GM23338 (cell line): ENCODE data around the gene ZNF678. TPM values are rescaled to one million over a fixed set of nuclear protein-coding genes. Genes with fewer than 3 reads are reported as not detected.

ENCODE experiments used
- ATAC-seq: fragments of 200-7000 bp; cut with Tn5 transposase; 3 replicates; pipeline ENCODE4 v1.9.1; 2020
- DNase-seq: peaks from one replicate; pipeline ENCODE4 v3.0.0-alpha.2; 2015; ENCODE audit warnings: low spot score
- H2AFZ ChIP-seq: fragments of 200-600 bp; sonication (generic); 2 replicates; pipeline ENCODE4 v1.8.0; 2016; ENCODE audit warnings: antibody characterized with exemption, mild to moderate bottlenecking, moderate library complexity
- H3F3A ChIP-seq: fragments of 200-600 bp; sonication (generic); replicated peaks from 2 replicates; pipeline ENCODE4 v1.8.0; 2017; ENCODE audit warnings: antibody characterized with exemption, mixed run types, low read depth
- H3K27ac ChIP-seq: fragments of 200-600 bp; sonication (generic); 2 replicates; pipeline ENCODE4 v1.6.1; 2016; ENCODE audit warnings: low read depth
- H3K27me3 ChIP-seq: fragments of 200-600 bp; sonication (generic); 2 replicates; pipeline ENCODE4 v1.8.0; 2016; ENCODE audit warnings: mild to moderate bottlenecking, mixed run types, moderate library complexity; ENCODE audit not compliant: insufficient read depth
- H3K36me3 ChIP-seq: fragments of 200-600 bp; sonication (generic); 2 replicates; pipeline ENCODE4 v1.8.0; 2016; ENCODE audit warnings: mild to moderate bottlenecking; ENCODE audit not compliant: insufficient read depth
- H3K4me1 ChIP-seq: fragments of 200-600 bp; sonication (generic); 2 replicates; pipeline ENCODE4 v1.8.0; 2016; ENCODE audit warnings: mild to moderate bottlenecking, moderate library complexity; ENCODE audit not compliant: insufficient read depth
- H3K4me2 ChIP-seq: fragments of 200-600 bp; sonication (generic); 2 replicates; pipeline ENCODE4 v1.7.1; 2017; ENCODE audit warnings: mixed run types
- H3K4me3 ChIP-seq: fragments of 200-600 bp; sonication (generic); 2 replicates; pipeline ENCODE4 v1.6.1; 2016; ENCODE audit warnings: mixed run types
- H3K79me2 ChIP-seq: fragments of 200-600 bp; sonication (generic); replicated peaks from 2 replicates; pipeline ENCODE4 v1.8.0; 2017; ENCODE audit warnings: mild to moderate bottlenecking; ENCODE audit not compliant: insufficient read depth
- H3K9me2 ChIP-seq: fragments of 200-600 bp; sonication (generic); 2 replicates; pipeline ENCODE4 v1.8.0; 2017; ENCODE audit not compliant: insufficient read depth
- H4K20me1 ChIP-seq: fragments of 200-600 bp; sonication (generic); replicated peaks from 2 replicates; pipeline ENCODE4 v1.8.0; 2017; ENCODE audit warnings: mild to moderate bottlenecking; ENCODE audit not compliant: insufficient read depth
- H3K27ac Mint-ChIP-seq: 2 replicates; pipeline ENCODE4 v1.8.0; 2020; ENCODE audit warnings: inconsistent platforms, mild to moderate bottlenecking, moderate library complexity, mixed read lengths
- H3K27me3 Mint-ChIP-seq: 3 replicates; pipeline ENCODE4 v1.8.0; 2022; ENCODE audit warnings: low read depth, mild to moderate bottlenecking, moderate library complexity, mixed read lengths, inconsistent platforms; ENCODE audit not compliant: insufficient read depth, poor library complexity
- H3K36me3 Mint-ChIP-seq: 3 replicates; pipeline ENCODE4 v1.8.0; 2021; ENCODE audit warnings: low read depth, mild to moderate bottlenecking, inconsistent platforms, moderate library complexity, mixed read lengths
- H3K4me1 Mint-ChIP-seq: 3 replicates; pipeline ENCODE4 v1.8.0; 2020; ENCODE audit warnings: mild to moderate bottlenecking, inconsistent platforms, mixed read lengths
- H3K4me3 Mint-ChIP-seq: 3 replicates; pipeline ENCODE4 v1.8.0; 2021; ENCODE audit warnings: moderate library complexity, mild to moderate bottlenecking, inconsistent platforms, mixed read lengths
- H3K9me3 Mint-ChIP-seq: 3 replicates; pipeline ENCODE4 v1.8.0; 2020; ENCODE audit warnings: moderate library complexity, mild to moderate bottlenecking, inconsistent platforms, mixed read lengths
- CREB1 ChIP-seq: fragments of 250-450 bp; sonication (Bioruptor Pico); IDR thresholded peaks from 2 replicates; pipeline ENCODE4 v1.5.0; 2020; ENCODE audit warnings: low read depth, mild to moderate bottlenecking, moderate library complexity
- CTCF ChIP-seq, 2 experiments: fragments of 200-600 bp in 1 of 2; sonication (generic) in 1 of 2; conservative IDR thresholded peaks; 2 replicates each; pipeline versions ENCODE4 v1.5.1 to v1.6.1; 2016 to 2017; ENCODE audit warnings: antibody characterized with exemption in 2 of 2, low read depth in 2 of 2, mild to moderate bottlenecking in 2 of 2, moderate library complexity in 1 of 2
- ETS1 ChIP-seq: IDR thresholded peaks from 2 replicates; pipeline ENCODE4 v1.6.1; 2016; ENCODE audit warnings: antibody characterized with exemption
- EZH2 ChIP-seq: fragments of 200-600 bp; sonication (generic); IDR thresholded peaks from one replicate; pipeline ENCODE4 v1.8.0; 2017; ENCODE audit warnings: antibody characterized with exemption, mild to moderate bottlenecking, low read depth; ENCODE audit not compliant: unreplicated experiment
- EZH2phosphoT487 ChIP-seq: fragments of 200-600 bp; sonication (generic); IDR thresholded peaks from one replicate; pipeline ENCODE4 v1.8.1; 2018; ENCODE audit warnings: antibody characterized with exemption; ENCODE audit not compliant: unreplicated experiment
- JUNB ChIP-seq: IDR thresholded peaks from one replicate; pipeline ENCODE4 v1.6.1; 2016; ENCODE audit warnings: antibody characterized with exemption; ENCODE audit not compliant: unreplicated experiment
- POLR2AphosphoS5 ChIP-seq: IDR thresholded peaks from 2 replicates; pipeline ENCODE4 v1.6.1; 2016; ENCODE audit warnings: antibody characterized with exemption, low read depth
- STAT1 ChIP-seq: IDR thresholded peaks from one replicate; pipeline ENCODE4 v1.6.1; 2016; ENCODE audit warnings: antibody characterized with exemption; ENCODE audit not compliant: unreplicated experiment
- ZNF462 ChIP-seq: fragments of 250-450 bp; sonication (Bioruptor Pico); IDR thresholded peaks from 2 replicates; pipeline ENCODE4 v1.5.0; 2020; ENCODE audit warnings: mild to moderate bottlenecking, moderate library complexity
- polyA plus RNA-seq: library from polyadenylated mRNA; unstranded; fragments of >200 nt; fragmentation: Nextera tagmentation; extraction: Ambion mirVana; gene quantifications from 2 replicates; pipeline ENCODE4 v1.2.1, GENCODE V29; 2016
- total RNA-seq: library from RNA; depleted of rRNA; stranded (reverse); fragments of >200 nt; shearing (Covaris generic); gene quantifications from 2 replicates; pipeline ENCODE4 v1.2.3, GENCODE V29; 2014

ZNF678 gene
- total and polyA plus RNA-seq, 2 experiments from 2014 or later, result 8.6 to 60.0 TPM

GRCh38 chr1:227562933-227563323, 428 bp upstream of the ZNF678 start:
- H3K9me3 Mint-ChIP-seq, result peaks cover 24% of the 10 kb centered on the region

More at GRCh38 chr1:227562933-227563323, 428 bp upstream of the ZNF678 start:
- H3K9me2 ChIP-seq, result no peaks in the 10 kb centered on the region; the same call in 1 of the 2 replicates
- H3K79me2 ChIP-seq, result peaks cover 41% of the 10 kb centered on the region
- Mint-ChIP-seq H3K4me3 (peak overlapping the region; percentile 93), H3K27me3 (peaks cover 19% of the 10 kb centered on the region), H3K4me1 (peaks cover 14% of the 10 kb centered on the region), H3K36me3 (peaks cover 16% of the 10 kb centered on the region), H3K27ac (peak overlapping the region; percentile 99; the same call in 1 of the 2 replicates)
- H4K20me1 ChIP-seq, result peaks cover 17% of the 10 kb centered on the region
- no peaks in the 10 kb centered on the region for H3K27me3 ChIP-seq
- H3F3A ChIP-seq, result no peaks in the 10 kb centered on the region
- H3K36me3 ChIP-seq, result no peaks in the 10 kb centered on the region
- H3K4me3 ChIP-seq, result peak overlapping the region; percentile 77
- no peak for TF ChIP-seq EZH2
- no peak for TF ChIP-seq POLR2AphosphoS5
- no peak for TF ChIP-seq EZH2phosphoT487
- no peak for TF ChIP-seq STAT1
- TF ChIP-seq ZNF462, result no peak
- no peak for TF ChIP-seq CTCF (conservative IDR thresholded peaks at IDR 0.05; ENCODE audit: low read depth in 2 of 2)
- no peak for TF ChIP-seq JUNB
- no peak for TF ChIP-seq CREB1 (CRISPR knock-in tag)
- TF ChIP-seq ETS1, result no peak
- ATAC-seq, result no peak
- DNase-seq, result no peak
- no peak overlapping the region for H3K27ac ChIP-seq
- peaks cover 5% of the 10 kb centered on the region; the same call in 1 of the 2 replicates for H3K4me1 ChIP-seq
- H2AFZ ChIP-seq, result peak overlapping the region; percentile 90; the same call in 1 of the 2 replicates
- 0 out of 2 replicates have a peak overlapping the region, but pooled peaks have one; percentile 53 for H3K4me2 ChIP-seq
